K562 (cell line): ENCODE measurements around the gene PSORS1C2.

Experiments
- ATF3 ChIP-seq, 2 experiments: fragments of 450-650 bp in 1 of 2; sonication (generic) in 1 of 2; formaldehyde crosslinking in 1 of 2; IDR thresholded peaks in 1 of 2; conservative IDR thresholded peaks in 1 of 2; 2 replicates each; pipeline versions ENCODE4 v1.6.1 to v1.8.1; 2016 to 2023; ENCODE audit warnings: mild to moderate bottlenecking in 2 of 2, moderate library complexity in 2 of 2, inconsistent platforms in 1 of 2, missing genetic modification reagents in 1 of 2
- CHAMP1 ChIP-seq: fragments of 450-650 bp; IDR thresholded peaks from 2 replicates; pipeline ENCODE4 v1.6.1; 2016; ENCODE audit warnings: mild to moderate bottlenecking
- E2F4 ChIP-seq: sonication (generic); formaldehyde crosslinking; IDR thresholded peaks from 2 replicates; pipeline ENCODE4 v1.8.0; 2022; ENCODE audit warnings: mild to moderate bottlenecking, low read depth, missing genetic modification reagents
- NR1H2 ChIP-seq: sonication (generic); formaldehyde crosslinking; IDR thresholded peaks from 2 replicates; pipeline ENCODE4 v1.4.0; 2020; ENCODE audit warnings: mild to moderate bottlenecking, missing genetic modification reagents
- PHF21A ChIP-seq: fragments of 450-650 bp; IDR thresholded peaks from 2 replicates; pipeline ENCODE4 v1.6.1; 2017; ENCODE audit warnings: low read depth, borderline replicate concordance
- RAD21 ChIP-seq, 2 experiments: fragments of 250-450 bp in 1 of 2; fragments of 450-650 bp in 1 of 2; sonication (Bioruptor Pico) in 1 of 2; formaldehyde crosslinking in 1 of 2; IDR thresholded peaks in 1 of 2; conservative IDR thresholded peaks in 1 of 2; 2 replicates each; pipeline versions ENCODE4 v1.4.0 to v1.8.0; 2020 to 2022; ENCODE audit warnings: mild to moderate bottlenecking in 2 of 2, moderate library complexity in 1 of 2
- USF2 ChIP-seq: sonication (generic); formaldehyde crosslinking; IDR thresholded peaks from 2 replicates; pipeline ENCODE4 v1.5.0; 2020; ENCODE audit warnings: missing genetic modification reagents
- WHSC1 ChIP-seq: IDR thresholded peaks from one replicate; pipeline ENCODE4 v1.6.1; 2012; ENCODE audit warnings: low read length, control low read depth, inconsistent platforms
- ZNF175 ChIP-seq: fragments of 200-800 bp; sonication (Bioruptor generic); IDR thresholded peaks from 2 replicates; pipeline ENCODE4 v1.6.1; 2016; ENCODE audit warnings: low read depth, mild to moderate bottlenecking, missing genetic modification characterization, missing compliant biosample characterization

- TF ChIP-seq PHF21A, result no peak
- no peak for TF ChIP-seq RAD21 (CRISPR knock-in tag; conservative IDR thresholded peaks at IDR 0.05 in 1 of 2, IDR thresholded peaks at IDR 0.05 in 1 of 2)
- no peak for TF ChIP-seq USF2 (CRISPR knock-in tag)
- no peak for TF ChIP-seq E2F4
- no peak for TF ChIP-seq CHAMP1
- TF ChIP-seq ATF3 (IDR thresholded peaks at IDR 0.05), result no peak
- TF ChIP-seq ATF3 (CRISPR knock-in tag; conservative IDR thresholded peaks at IDR 0.05), result no peak
- TF ChIP-seq NR1H2 (CRISPR knock-in tag), result no peak
- TF ChIP-seq WHSC1, result no peak
- no peak for TF ChIP-seq ZNF175 (CRISPR knock-in tag)
These were observed 47.3 kb upstream of the PSORS1C2 start for GRCh38 chr6:31186052-31186734.
